Measurements from ENCODE around the gene CNOT4. TPM values are rescaled to one million over a fixed set of nuclear protein-coding genes. Genes with fewer than 3 reads are reported as not detected.

The CNOT4 gene
- total and polyA plus RNA-seq, 2 of the 4 experiments (the other 2 are of a cell fraction) = 7.0 to 8.1 TPM

- CTCF ChIA-PET = interaction anchor here (1.2 kb wide), 1 partner anchor 91 kb away, joined by 3 read pairs; no protein-coding TSS in a partner anchor
- POLR2A ChIA-PET (ENCODE audit: unreplicated experiment) = no interaction called here
- H2BK15ac ChIP-seq (ENCODE audit: low read depth, low read length) = no peak overlapping the region
Measured at GRCh38 chr7:135410543-135410942, 99.4 kb downstream of the CNOT4 start.

More at GRCh38 chr7:135410543-135410942, 99.4 kb downstream of the CNOT4 start:
- Histone ChIP-seq H2BK120ac (ENCODE audit: low read depth, low read length) (no peak overlapping the region), H3K23ac (ENCODE audit: low read depth, low read length) (no peak overlapping the region), H3K9me3 (ENCODE audit: control insufficient read depth, insufficient read depth, low read length) (no peaks in the 10 kb centered on the region), H3K9ac (ENCODE audit: low read depth, low read length) (no peak overlapping the region), H3K14ac (replicated peaks; ENCODE audit: low read depth, low read length) (no peak overlapping the region), H3K27me3 (ENCODE audit: control insufficient read depth, insufficient read depth, low read length) (no peaks in the 10 kb centered on the region), H4K8ac (ENCODE audit: low read depth in 2 of 2, low read length in 2 of 2) (no peak overlapping the region), H3K9me1 (ENCODE audit: insufficient read depth, low read length) (peaks cover 6% of the 10 kb centered on the region; the same call in 1 of the 2 replicates), H3K36me3 (ENCODE audit: control insufficient read depth, insufficient read depth, low read length) (peaks cover 3% of the 10 kb centered on the region), H3K4me1 (ENCODE audit: control insufficient read depth, insufficient read depth, low read length) (no peaks in the 10 kb centered on the region), H3K4me2 (ENCODE audit: low read depth, low read length) (no peak overlapping the region), H3K4me3 (ENCODE audit: insufficient read depth, low read depth, low read length) (no peak overlapping the region), H2AK5ac (ENCODE audit: low read depth, low read length) (no peak overlapping the region), H3K18ac (ENCODE audit: low read depth, low read length) (no peak overlapping the region), H4K91ac (ENCODE audit: insufficient read depth, low read depth, low read length) (no peak overlapping the region), H4K5ac (ENCODE audit: low read depth, low read length) (no peak overlapping the region), H2BK5ac (ENCODE audit: low read depth, low read length, poor library complexity, severe bottlenecking) (no peak overlapping the region), H2AK9ac (replicated peaks; ENCODE audit: low read depth, low read length, poor library complexity) (no peak overlapping the region), H2AFZ (replicated peaks; ENCODE audit: low read length, poor library complexity) (no peak overlapping the region), H3K79me1 (ENCODE audit: low read depth in 1 of 2, low read length in 2 of 2) (peaks cover 0 to 6% of the 10 kb centered on the region in 2 experiments; a peak in 2 of 4 replicates), H2BK20ac (ENCODE audit: low read depth, low read length) (no peak overlapping the region), H3K4ac (ENCODE audit: low read depth, low read length) (no peak overlapping the region), H3K56ac (ENCODE audit: extremely low read depth, insufficient read depth, low read length) (no peak overlapping the region), H3K27ac (ENCODE audit: insufficient read depth, low read length) (no peak overlapping the region), H4K20me1 (ENCODE audit: insufficient read depth, low read length) (no peaks in the 10 kb centered on the region)
- intact Hi-C loops (cut with micrococcal nuclease) = no loop called here
- 100% methylated on average over 1 of the region's 3 CpGs; no CpG with 5 or more reads in 1 of the 2 experiments for WGBS, 2 experiments (ENCODE audit: extremely low coverage in 2 of 2, insufficient read length in 1 of 2)
- TF ChIP-seq ELK1 (IDR thresholded peaks at IDR 0.05; ENCODE audit: borderline replicate concordance, low read depth, low read length) (no peak), FOS (IDR thresholded peaks at IDR 0.05; ENCODE audit: low read depth, low read length) (no peak), CHD1 (IDR thresholded peaks at IDR 0.05; ENCODE audit: low read depth, low read length) (no peak), MAFK (IDR thresholded peaks at IDR 0.05; ENCODE audit: low read depth, low read length) (no peak), BHLHE40 (IDR thresholded peaks at IDR 0.05; ENCODE audit: low read depth, low read length) (no peak), MAZ (IDR thresholded peaks at IDR 0.05; ENCODE audit: borderline replicate concordance, low read depth, low read length) (no peak)
- in situ Hi-C loops (cut with MboI; ENCODE audit: low sequenced_read_pairs) = no loop called here
- DNase-seq = no peak
- no TSS peak for BruUV-seq (replicated peaks)
- ATAC-seq (ENCODE audit: low read depth) = no peak
- dilution Hi-C loops (cut with HindIII; ENCODE audit: low sequenced_read_pairs, unreplicated experiment) = no loop called here

All from IMR-90 (cell line).